ELF-1 (cell line): ENCODE results near the gene PLEKHM2.

Experiments used
- DNase-seq: peaks from one replicate; pipeline ENCODE4 v3.0.0-alpha.2; 2016; ENCODE audit warnings: low read depth, low spot score

PLEKHM2 gene

GRCh38 chr1:15739259-15739658 lies 55.1 kb downstream of the PLEKHM2 start:
- DNase-seq, result no peak

- no peak for DNase-seq
Observed at GRCh38 chr1:15739745-15740144, 55.6 kb downstream of the PLEKHM2 start.

GRCh38 chr1:15740924-15741850 lies 57.1 kb downstream of the PLEKHM2 start:
- DNase-seq, result peak; percentile 94

DNA sequence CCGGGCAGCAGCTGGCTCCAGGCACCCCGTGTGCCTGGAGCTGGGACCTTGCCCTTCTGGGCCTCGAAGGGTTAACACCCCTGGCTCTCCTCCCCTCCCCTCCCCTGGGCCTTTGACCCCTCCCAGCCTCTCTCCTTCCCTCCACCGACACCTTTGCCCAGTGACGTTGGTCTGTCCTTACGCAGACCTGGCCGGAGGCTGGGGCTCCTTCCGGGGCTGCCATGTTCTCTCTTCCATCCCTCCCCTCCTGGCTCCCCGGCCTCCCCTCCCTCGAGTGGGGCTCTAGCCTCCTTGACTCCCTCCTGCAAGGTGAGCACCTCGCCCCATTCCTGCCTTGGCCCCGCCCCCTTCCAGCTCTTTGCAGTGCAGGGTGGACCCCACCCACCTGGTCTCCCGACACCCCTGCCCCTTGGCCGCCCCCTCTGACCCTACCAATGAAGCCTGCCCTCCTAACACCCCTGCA lies 58.2 kb downstream of the PLEKHM2 start, which contains the start of gene TMEM82:
Gene TMEM82, plus strand, starts transcription at position 161 of the 463 bp plus-strand sequence. Its CDS starts 61 bp downstream, at position 222.
- DNase-seq, result no peak

DNA sequence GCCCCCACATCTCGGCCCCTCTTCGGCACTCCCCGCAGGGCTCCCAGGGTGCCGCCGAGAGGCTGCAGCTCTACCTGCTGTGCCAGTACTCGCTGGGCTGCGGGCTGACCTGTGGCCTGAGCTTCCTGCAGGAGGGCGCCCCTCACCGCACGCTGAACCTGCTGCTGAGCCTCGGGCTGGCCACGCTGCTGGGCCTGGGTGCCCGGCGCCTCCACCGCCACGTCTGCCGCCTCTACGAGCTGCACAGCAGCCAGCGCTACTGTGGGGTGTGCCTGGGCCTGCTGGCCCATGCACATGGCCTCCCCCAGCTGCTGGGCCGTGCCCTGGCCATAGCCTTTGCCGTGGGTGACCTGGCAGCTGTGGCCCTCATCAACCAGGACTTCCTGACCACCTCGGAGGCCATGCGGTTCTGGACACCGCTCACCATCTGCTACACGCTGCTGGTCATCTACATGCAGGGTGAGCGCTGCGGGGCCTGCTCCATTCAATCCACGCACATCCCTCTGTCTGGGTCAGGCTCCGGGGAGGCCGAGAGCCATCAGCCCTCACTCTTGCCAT lies 60.1 kb downstream of the PLEKHM2 start:
- DNase-seq, result no peak

GRCh38 chr1:15747378-15747777 lies 63.3 kb downstream of the PLEKHM2 start:
- no peak for DNase-seq

DNA sequence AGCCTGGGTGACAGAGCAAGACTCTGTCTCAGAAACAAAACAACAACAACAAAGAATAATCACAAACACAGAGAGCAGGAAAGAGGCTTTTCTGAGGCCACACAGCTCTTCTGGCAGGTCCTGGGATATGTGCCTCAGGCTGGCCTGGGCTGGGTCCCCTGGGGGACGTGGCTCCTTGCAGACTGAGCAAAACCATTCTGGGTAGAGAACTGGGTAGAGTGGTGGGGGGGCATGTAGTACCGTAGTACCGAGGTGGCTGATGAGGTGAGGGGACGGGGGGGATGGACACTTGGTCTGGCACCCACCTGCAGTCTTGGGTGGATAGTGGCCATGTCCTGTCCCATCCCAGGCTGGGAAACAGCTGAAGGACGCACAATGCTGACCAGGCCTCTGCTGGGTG lies 64.1 kb downstream of the PLEKHM2 start:
- no peak for DNase-seq

DNA sequence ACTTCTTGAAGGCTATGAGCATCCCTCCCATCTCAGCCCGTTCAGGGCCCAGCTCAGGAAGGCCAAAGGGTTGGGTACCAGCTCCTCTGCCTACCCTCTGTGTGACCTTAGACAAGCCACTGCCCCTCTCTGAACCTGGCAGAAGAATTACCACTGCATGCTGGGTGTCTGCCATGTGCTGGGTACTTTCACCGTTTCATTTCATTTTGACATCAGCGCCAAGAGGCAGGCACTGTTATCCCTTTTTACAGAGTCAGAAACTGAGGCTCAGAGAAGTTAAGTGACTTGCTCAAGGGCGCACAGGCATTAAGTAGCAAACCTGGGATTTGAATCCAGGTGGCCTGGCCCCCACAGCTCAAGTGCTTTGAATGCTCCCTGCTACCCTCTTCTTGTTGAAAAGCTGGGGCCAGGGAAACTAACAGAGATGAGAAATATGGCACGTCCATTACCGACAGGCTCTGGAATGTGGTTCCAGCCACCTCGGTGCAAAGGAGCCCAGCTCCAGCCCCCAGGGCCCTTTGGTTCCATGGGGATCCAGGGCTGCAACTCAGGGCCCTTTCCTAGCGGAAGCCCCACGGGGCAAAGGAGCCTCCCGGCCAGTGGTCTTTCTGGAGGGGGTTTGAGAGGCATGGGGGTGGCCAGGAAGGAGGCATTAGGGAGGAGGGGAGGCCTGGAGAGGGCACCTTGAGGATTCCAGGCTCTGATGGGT lies 64.7 kb downstream of the PLEKHM2 start:
- DNase-seq, result peak; percentile 64

DNA sequence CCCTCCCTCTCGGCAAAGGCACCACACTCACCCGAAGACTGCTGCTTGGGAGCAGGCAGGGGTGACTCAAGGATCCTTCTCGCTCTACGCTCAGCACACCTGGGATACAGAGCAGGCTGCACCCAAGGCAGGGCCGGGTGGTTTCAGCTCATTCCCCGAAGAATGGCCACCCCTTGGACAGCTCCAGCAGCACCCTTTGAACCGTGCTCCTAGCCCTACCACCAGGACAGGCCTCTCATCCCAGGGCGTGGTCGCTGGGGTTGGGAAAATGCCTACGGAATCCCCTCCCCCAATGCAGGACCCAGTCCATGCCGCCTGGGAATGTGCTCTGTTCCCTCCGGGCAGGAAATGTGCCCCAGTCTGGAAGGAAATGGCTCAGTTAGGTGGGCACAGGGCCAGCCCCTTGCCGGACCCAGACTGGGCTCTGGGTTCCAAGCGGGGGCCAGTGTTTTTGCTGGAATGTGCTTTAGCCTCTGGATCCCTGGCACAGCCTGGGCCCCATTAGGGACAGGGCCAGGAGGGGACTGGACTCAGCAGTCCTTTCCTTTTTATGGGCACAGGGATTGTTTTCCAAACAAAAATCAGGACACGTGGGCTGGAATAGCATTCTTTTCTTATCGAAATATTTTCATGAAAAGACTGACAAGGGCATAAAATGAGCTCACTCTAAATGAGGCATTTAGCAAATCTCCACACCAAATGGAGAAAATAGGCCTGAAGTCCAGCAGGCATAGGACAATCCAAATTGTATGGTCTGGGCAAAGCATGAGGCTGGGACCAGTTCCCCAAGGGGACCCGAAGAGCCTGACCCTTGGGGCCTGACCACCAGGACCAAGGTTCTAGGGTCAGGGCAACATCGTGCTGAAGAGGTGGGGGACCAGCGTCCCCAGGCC lies 65.5 kb downstream of the PLEKHM2 start:
- peak; percentile 68 for DNase-seq

- DNase-seq, result no peak
Observed at GRCh38 chr1:15750924-15751323, 66.8 kb downstream of the PLEKHM2 start.

- peak; percentile 69 for DNase-seq
Observed at GRCh38 chr1:15751717-15752116, 67.6 kb downstream of the PLEKHM2 start.

DNA sequence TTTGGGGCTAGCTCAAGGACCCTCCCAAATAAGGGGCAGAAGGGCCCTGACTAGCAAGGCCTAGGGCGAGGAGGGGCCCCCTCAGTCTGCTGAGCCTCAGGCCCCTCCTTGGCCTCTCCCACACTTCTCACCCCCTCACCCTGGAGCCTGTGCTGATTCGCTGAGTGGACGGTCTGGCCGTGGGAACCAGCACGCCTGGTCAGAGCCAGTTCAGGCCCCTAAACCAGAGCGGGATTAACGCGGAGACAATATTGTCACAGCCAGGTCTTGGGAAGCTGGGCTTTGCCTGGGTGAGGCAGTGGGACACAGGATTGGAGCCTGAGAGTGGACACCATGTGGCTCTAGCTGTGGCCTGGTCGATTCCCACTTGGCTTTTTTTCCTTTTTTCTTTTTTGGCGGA lies 69.7 kb downstream of the PLEKHM2 start:
- DNase-seq, result no peak

- no peak for DNase-seq
Observed at GRCh38 chr1:15755021-15755645, 71.0 kb downstream of the PLEKHM2 start.

GRCh38 chr1:15755646-15756040 lies 71.5 kb downstream of the PLEKHM2 start:
- DNase-seq, result no peak

- no peak for DNase-seq
Observed at GRCh38 chr1:15756143-15757015, 72.3 kb downstream of the PLEKHM2 start.

DNA sequence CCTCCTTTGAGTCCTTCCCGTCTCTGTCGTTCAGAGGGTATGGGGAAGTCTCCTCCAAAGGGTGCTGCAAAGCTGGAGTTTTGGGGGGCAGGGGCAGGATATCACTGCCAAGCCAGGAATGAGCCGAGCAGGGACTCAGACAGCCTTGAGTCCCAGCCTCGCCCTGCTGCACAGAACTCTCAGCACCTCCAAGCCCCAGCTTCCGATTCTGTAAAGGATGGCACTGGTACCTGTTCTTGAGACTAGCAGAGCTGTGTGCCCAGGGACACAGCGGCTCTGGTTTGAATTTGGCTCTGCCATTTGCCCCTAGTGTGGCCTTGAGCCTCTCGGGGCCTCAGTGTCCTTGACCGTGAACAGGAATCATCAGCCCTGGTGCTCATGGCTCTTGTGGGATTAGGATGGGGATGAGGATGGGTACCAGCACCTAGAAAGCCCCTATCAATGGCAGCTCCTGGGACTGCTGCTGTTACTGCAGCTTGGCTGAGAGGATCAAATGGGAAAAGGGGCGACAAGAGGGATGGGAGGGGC lies 73.0 kb downstream of the PLEKHM2 start:
- no peak for DNase-seq

- DNase-seq, result peak; percentile 83
Observed at GRCh38 chr1:15757575-15758342, 73.6 kb downstream of the PLEKHM2 start.

GRCh38 chr1:15758343-15758931 lies 74.3 kb downstream of the PLEKHM2 start, which contains the start of gene FBLIM1:
Gene FBLIM1 (plus strand): TSS chr1:15758795. CDS start chr1:15764984, 6,189 bp downstream.
- DNase-seq, result no peak
